Lower leg skin (tissue), 3 donors: ENCODE measurements around the gene GALNT2.

Experiments
- POLR2A ChIP-seq, 2 donors: fragments of 450-650 bp; IDR thresholded peaks; one replicate each; pipeline ENCODE4 v1.6.1; 2016 to 2017; ENCODE audit warnings: antibody characterized with exemption in 2 of 2, mild to moderate bottlenecking in 1 of 2, moderate library complexity in 1 of 2
- TF ChIP-seq, protein P1 (sequence below), 3 donors: fragments of 450-650 bp; IDR thresholded peaks; one replicate each; pipeline ENCODE4 v1.5.1; 2016; ENCODE audit warnings: antibody characterized with exemption in 3 of 3, mild to moderate bottlenecking in 3 of 3, moderate library complexity in 2 of 3

- TF ChIP-seq, protein P1, sequence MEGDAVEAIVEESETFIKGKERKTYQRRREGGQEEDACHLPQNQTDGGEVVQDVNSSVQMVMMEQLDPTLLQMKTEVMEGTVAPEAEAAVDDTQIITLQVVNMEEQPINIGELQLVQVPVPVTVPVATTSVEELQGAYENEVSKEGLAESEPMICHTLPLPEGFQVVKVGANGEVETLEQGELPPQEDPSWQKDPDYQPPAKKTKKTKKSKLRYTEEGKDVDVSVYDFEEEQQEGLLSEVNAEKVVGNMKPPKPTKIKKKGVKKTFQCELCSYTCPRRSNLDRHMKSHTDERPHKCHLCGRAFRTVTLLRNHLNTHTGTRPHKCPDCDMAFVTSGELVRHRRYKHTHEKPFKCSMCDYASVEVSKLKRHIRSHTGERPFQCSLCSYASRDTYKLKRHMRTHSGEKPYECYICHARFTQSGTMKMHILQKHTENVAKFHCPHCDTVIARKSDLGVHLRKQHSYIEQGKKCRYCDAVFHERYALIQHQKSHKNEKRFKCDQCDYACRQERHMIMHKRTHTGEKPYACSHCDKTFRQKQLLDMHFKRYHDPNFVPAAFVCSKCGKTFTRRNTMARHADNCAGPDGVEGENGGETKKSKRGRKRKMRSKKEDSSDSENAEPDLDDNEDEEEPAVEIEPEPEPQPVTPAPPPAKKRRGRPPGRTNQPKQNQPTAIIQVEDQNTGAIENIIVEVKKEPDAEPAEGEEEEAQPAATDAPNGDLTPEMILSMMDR (IDR thresholded peaks at IDR 0.05) = no peak
- no peak for TF ChIP-seq POLR2A (IDR thresholded peaks at IDR 0.05)
Measured at GRCh38 chr1:230147253-230148125, 80.5 kb downstream of the GALNT2 start.
